ENCODE results near the gene MBTD1.

DNA sequence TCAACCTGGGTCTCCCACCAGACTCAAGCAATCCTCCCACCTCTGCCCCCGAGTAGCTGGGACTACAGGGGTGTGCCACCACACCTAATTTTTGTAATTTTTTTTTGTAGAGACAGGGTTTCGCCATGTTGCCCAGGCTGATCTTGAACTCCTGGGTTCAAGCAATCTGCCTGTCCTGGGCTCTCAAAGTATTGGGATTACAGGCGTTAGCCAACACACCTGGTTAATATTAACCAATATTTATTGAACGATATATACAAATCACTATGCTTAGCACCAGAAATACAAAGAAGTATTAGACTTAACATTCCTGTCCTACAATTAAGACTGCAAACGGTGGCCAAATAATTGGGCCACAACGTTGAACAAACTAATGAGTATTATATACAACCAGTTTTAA, 4.2 kb downstream of the MBTD1 start:
- TF ChIP-seq GATA2 (IDR thresholded peaks at IDR 0.05; ENCODE audit: low read depth, low read length): no peak
- TF ChIP-seq GATA3 (IDR thresholded peaks at IDR 0.05; ENCODE audit: low read depth, low read length): no peak

Measured in SH-SY5Y (cell line).